ENCODE measurements around the gene NUP88.

The NUP88 gene

GRCh38 chr17:5419959-5420653, 644 bp upstream of the NUP88 start, which contains the start of gene RPAIN:
Gene RPAIN, plus strand, starts transcription at chr17:5420182. Its CDS starts 29 bp downstream, at chr17:5420211.
- DNase-seq (ENCODE audit: low read depth in 2 of 2), result peak; percentile 73 to 77

- peak; percentile 24 to 47 for DNase-seq (ENCODE audit: low read depth in 2 of 2)
Observed at GRCh38 chr17:5418858-5419355, 555 bp downstream of the NUP88 start.

GRCh38 chr17:5416901-5417300, 2.6 kb downstream of the NUP88 start:
- DNase-seq (ENCODE audit: low read depth in 2 of 2), result no peak

- no peak for DNase-seq (ENCODE audit: low read depth in 2 of 2)
Observed at GRCh38 chr17:5413682-5414081, 5.8 kb downstream of the NUP88 start.

- DNase-seq (ENCODE audit: low read depth in 2 of 2), result no peak
Observed at GRCh38 chr17:5410594-5411272, 8.7 kb downstream of the NUP88 start.

- no peak for DNase-seq (ENCODE audit: low read depth in 2 of 2)
Observed at GRCh38 chr17:5408186-5408585, 11.3 kb downstream of the NUP88 start.

- DNase-seq (ENCODE audit: low read depth in 2 of 2), result no peak
Observed at GRCh38 chr17:5405400-5405799, 14.1 kb downstream of the NUP88 start.

- DNase-seq (ENCODE audit: low read depth in 2 of 2), result no peak
Observed at GRCh38 chr17:5399767-5400166, 19.7 kb downstream of the NUP88 start.

- no peak for DNase-seq (ENCODE audit: low read depth in 2 of 2)
Observed at GRCh38 chr17:5396612-5397011, 22.9 kb downstream of the NUP88 start.

GRCh38 chr17:5391678-5392077, 27.8 kb downstream of the NUP88 start:
- DNase-seq (ENCODE audit: low read depth in 2 of 2), result no peak

- no peak for DNase-seq (ENCODE audit: low read depth in 2 of 2)
Observed at GRCh38 chr17:5381542-5381941, 37.9 kb downstream of the NUP88 start.

GRCh38 chr17:5380491-5381135, 38.8 kb downstream of the NUP88 start:
- no peak for DNase-seq (ENCODE audit: low read depth in 2 of 2)

- no peak for DNase-seq (ENCODE audit: low read depth in 2 of 2)
Observed at GRCh38 chr17:5379351-5380107, 39.9 kb downstream of the NUP88 start.

GRCh38 chr17:5378566-5379207, 40.8 kb downstream of the NUP88 start:
- no peak for DNase-seq (ENCODE audit: low read depth in 2 of 2)

- DNase-seq (ENCODE audit: low read depth in 2 of 2), result no peak
Observed at GRCh38 chr17:5373112-5373511, 46.4 kb downstream of the NUP88 start.

GRCh38 chr17:5370411-5370810, 49.1 kb downstream of the NUP88 start:
- no peak for DNase-seq (ENCODE audit: low read depth in 2 of 2)

GRCh38 chr17:5365831-5366230, 53.6 kb downstream of the NUP88 start:
- DNase-seq (ENCODE audit: low read depth in 2 of 2), result no peak

GRCh38 chr17:5364696-5365095, 54.8 kb downstream of the NUP88 start:
- no peak for DNase-seq (ENCODE audit: low read depth in 2 of 2)

GRCh38 chr17:5364156-5364555, 55.3 kb downstream of the NUP88 start:
- no peak for DNase-seq (ENCODE audit: low read depth in 2 of 2)

GRCh38 chr17:5362162-5362811, 57.2 kb downstream of the NUP88 start:
- no peak for DNase-seq (ENCODE audit: low read depth in 2 of 2)

- DNase-seq (ENCODE audit: low read depth in 2 of 2), result no peak
Observed at GRCh38 chr17:5361426-5361825, 58.0 kb downstream of the NUP88 start.
